ENCODE measurements around the gene CD164. TPM values are rescaled to one million over a fixed set of nuclear protein-coding genes. Genes with fewer than 3 reads are reported as not detected.
A peak's percentile ranks its signal among the peaks of the same experiment; 100 is the strongest.

CD164 gene
- total and polyA plus RNA-seq, 2 of the 13 experiments (the other 11 are each of a cell fraction or from before 2014, with no cell fraction given), result 222 to 293 TPM

- TF ChIP-seq GLMP (CRISPR knock-in tag; IDR thresholded peaks at IDR 0.05; ENCODE audit: borderline replicate concordance), result no peak
- TF ChIP-seq SRY (CRISPR knock-in tag; IDR thresholded peaks at IDR 0.05), result peak; percentile 86
- no peak for TF ChIP-seq REL (CRISPR knock-in tag; conservative IDR thresholded peaks at IDR 0.05)
- TF ChIP-seq ZBTB7A (CRISPR knock-in tag; IDR thresholded peaks at IDR 0.05), result peak; percentile 79; the same call in 1 of the 2 replicates
- TF ChIP-seq ZNF615 (CRISPR knock-in tag; IDR thresholded peaks at IDR 0.05; ENCODE audit: borderline replicate concordance), result no peak
- TF ChIP-seq ARID5B (CRISPR knock-in tag; IDR thresholded peaks at IDR 0.05), result peak; percentile 73
- TF ChIP-seq PHF8 (CRISPR knock-in tag; IDR thresholded peaks at IDR 0.05), result peak; percentile 87
- peak; percentile 46; the same call in 1 of the 2 replicates for TF ChIP-seq ZFP36L1 (CRISPR knock-in tag; IDR thresholded peaks at IDR 0.05)
- TF ChIP-seq NR1H2 (CRISPR knock-in tag; IDR thresholded peaks at IDR 0.05; ENCODE audit: borderline replicate concordance, low read depth), result peak; percentile 91; the same call in 1 of the 2 replicates
- TF ChIP-seq BCL6 (CRISPR knock-in tag; IDR thresholded peaks at IDR 0.05), result peak; percentile 42
- TF ChIP-seq ZBTB46 (CRISPR knock-in tag; IDR thresholded peaks at IDR 0.05; ENCODE audit: borderline replicate concordance), result no peak
- peak; percentile 84; the same call in 1 of the 2 replicates for TF ChIP-seq ZNF589 (CRISPR knock-in tag; conservative IDR thresholded peaks at IDR 0.05)
- no peak for TF ChIP-seq CENPT (CRISPR knock-in tag; IDR thresholded peaks at IDR 0.05; ENCODE audit: low read depth)
- TF ChIP-seq E2F1 (CRISPR knock-in tag; IDR thresholded peaks at IDR 0.05), result no peak
- TF ChIP-seq KDM3A (CRISPR knock-in tag; IDR thresholded peaks at IDR 0.05; ENCODE audit: low read depth), result peak; percentile 73; the same call in 1 of the 2 replicates
- 0 out of 2 replicates have a peak, but pooled peaks have one; percentile 29 for TF ChIP-seq ZNF512B (CRISPR knock-in tag; IDR thresholded peaks at IDR 0.05; ENCODE audit: borderline replicate concordance)
- peak; percentile 91; the same call in 1 of the 2 replicates for TF ChIP-seq EED (CRISPR knock-in tag; IDR thresholded peaks at IDR 0.05)
These were observed at the start of gene CD164 (continued) for GRCh38 chr6:109381747-109382575.

Measured in HepG2 (cell line).